Measurements from ENCODE around the gene TSPAN11. TPM values are rescaled to one million over a fixed set of nuclear protein-coding genes. Genes with fewer than 3 reads are reported as not detected.

TSPAN11 gene
- total RNA-seq, 1 donor from 2014 or later, result 1.9 TPM

DNA sequence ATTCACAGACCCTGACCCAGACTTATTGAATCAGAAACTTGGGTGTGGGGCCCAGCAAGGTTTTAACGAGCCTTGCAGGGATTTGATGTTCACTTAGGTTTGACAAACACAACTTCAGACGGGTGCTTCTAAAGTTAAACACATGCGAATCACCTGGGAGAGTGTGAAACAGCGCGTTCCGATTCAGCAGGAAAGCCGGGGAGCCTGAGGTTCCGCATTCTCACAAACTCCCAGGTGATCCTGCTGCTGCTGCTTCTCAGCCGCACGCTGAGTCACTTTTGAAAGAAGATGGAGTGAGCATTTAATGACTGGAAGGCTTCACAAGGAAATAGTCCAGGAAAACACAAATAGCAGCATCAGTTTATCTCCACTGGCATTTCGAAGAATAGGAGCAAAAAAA lies 102.9 kb downstream of the TSPAN11 start:
- DNase-seq (ENCODE audit: low spot score), result no peak
- intact Hi-C loops (cut with DNase I), result no loop called here

DNA sequence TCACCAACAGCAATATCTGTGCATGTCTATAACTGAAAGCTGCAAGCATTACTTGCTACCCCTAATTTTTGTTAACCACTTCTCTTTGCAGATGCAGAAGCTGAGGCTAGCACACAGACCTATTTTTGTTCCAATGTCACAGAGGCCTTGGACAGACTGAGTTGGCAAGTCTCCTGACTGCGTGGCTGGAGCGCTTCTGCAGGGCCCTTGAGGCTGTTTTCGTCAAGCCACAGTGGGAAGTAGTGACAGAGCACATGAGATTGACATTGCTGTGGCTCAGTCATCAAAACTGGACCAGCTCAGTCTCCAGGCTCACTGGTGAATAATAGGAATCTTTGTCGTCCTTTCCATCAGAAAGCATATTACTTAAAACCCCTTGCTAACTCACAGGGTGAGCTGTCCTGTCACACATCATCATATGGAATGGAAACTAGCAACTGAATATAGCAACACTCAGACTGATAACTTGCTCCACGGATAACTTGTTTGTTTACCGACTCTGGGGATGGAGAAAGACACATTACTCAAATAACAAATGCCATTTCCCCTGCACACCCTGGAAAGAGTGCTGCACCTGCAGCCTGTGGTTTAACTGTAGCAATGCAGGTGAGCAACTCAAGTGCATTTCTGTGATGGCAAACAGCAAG lies 103.5 kb downstream of the TSPAN11 start:
- intact Hi-C loops (cut with DNase I), result no loop called here
- no peak for DNase-seq (ENCODE audit: low spot score)

DNA sequence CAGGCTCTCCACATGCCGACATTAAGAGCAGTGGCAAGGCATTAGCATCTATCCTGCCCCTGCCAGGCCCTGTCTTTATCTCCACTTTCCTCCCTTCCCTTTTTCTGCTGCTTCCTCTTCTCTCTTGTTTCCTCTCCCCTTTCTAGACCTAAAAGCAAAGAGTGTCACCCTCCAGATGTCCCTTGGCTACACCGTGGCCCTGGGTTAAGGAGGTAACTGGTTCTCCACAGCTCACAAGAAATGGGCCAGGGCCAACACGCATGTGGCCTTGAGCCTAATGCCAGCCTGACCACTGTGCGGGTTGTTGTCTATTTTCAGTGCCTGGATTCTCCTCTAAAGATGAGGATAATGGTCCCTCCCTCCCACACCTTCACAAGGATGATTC lies 105.4 kb downstream of the TSPAN11 start:
- intact Hi-C loops (cut with DNase I), result no loop called here
- no peak for DNase-seq (ENCODE audit: low spot score)

DNA sequence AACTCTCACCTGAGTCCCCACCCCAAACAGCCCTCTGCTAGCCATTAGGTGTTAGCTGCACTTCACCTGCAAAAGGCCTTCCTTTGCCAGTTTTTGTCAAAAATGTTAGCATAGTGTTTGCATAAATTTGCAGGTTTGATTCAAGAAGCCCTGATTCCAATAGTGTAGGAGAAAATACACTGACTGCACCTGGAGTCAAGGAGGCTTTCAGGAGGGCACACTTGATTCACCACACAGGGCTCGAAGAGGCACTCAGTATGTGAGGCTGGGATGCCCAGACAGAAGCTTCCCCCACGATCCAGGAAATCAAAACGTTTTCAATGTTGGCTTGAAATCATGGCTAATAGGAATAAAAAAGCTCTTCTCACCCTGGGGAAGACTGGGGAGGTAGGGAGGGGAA lies 106.6 kb downstream of the TSPAN11 start:
- intact Hi-C loops (cut with DNase I), result no loop called here
- DNase-seq (ENCODE audit: low spot score), result no peak

DNA sequence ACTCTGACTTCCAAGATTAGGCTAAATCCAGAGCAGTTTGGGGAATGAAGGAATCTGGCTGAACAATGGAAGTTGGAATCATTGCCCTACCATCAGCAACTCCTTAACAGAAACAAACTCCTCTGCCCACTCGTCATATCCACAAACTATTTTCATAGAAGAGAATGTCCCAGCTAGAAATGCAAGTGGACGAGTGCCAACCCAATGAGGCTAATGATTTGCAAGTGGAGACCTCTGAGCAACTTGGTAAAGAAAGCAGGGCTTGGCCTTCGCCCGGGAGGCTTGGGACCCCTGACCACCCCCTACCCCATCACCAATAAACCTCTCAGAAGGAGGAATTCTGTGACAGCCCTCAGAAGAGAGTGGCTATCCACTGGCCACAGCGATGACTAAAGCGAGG lies 107.1 kb downstream of the TSPAN11 start:
- no peak for DNase-seq (ENCODE audit: low spot score)

DNA sequence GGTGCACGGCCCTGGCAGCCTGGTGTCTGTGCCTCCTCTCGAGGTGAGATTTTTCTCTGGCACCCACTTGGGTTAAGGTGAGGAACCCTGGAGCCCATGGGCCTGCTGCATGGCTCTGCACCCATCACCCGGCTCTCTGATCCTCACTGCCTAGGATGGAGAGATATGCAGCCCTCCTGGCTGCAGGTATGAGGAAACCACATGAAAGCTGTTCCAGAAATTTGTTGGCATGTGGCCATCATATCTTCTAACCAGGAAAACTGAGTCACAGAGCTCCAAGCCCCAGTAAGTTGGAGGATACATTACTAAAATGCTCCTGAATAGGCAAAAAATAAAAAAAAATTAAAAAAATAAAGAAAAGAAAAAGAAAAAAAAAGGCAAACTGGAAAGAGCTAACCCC lies 107.8 kb downstream of the TSPAN11 start:
- no peak for DNase-seq (ENCODE audit: low spot score)
- intact Hi-C loops (cut with DNase I), result no loop called here

More for the DNA sequence above, 107.1 kb downstream of the TSPAN11 start:
- intact Hi-C loops (cut with DNase I), result no loop called here

DNA sequence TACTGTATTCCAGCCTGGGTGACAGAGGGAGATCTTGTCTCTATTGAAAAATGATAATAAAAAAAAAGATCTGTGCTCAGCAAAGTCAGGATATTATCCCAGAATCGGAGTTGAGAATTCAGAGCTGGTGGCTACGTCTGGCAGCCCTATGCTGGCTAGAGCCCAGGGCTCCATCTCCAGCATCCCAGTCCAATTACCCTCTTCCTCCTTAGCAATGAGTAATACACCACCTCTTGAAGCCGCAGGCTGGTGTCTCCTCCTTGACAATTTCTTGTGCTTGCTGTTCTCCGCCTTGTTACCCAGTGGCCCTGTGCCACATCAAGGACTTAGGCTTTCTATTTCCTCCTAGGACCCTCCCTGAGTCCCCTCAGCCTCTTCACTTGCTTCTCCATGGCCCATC lies 108.7 kb downstream of the TSPAN11 start:
- intact Hi-C loops (cut with DNase I), result no loop called here

DNA sequence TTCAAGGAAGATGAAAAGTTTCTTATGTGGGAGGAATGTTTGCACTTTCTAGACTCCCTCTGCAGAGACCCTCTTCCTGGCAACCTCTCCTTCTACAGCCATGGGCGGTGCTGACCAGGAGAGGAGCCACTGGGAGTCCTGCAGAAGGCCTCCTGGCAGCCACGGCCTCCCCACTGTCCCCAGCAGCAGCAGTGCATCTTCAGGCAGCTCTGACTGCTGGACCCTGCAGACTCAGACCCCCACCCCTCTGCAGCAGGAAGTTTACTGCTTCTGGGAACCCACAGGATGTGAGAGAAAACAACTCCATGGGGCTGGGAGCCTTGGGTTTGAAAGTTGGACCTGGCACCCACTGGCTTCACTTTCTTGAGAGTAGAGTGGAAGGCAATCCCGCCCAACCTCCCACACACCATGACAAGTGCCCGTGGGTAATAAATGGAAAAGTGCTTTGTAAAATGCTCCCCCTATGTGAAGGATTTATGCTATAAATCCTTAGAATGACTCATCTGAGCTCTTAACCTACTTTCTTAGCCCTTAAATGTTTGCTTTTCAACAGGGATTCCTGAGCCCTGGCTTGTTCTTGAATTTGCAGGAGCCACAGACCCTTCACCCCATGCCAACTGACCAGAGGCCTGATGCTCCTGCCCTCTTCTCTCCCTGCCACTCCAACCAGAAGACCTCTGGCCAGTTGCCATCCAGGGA lies 109.6 kb downstream of the TSPAN11 start:
- intact Hi-C loops (cut with DNase I), result no loop called here
- no peak for DNase-seq (ENCODE audit: low spot score)

More for the DNA sequence above, 108.7 kb downstream of the TSPAN11 start:
- no peak for DNase-seq (ENCODE audit: low spot score)

DNA sequence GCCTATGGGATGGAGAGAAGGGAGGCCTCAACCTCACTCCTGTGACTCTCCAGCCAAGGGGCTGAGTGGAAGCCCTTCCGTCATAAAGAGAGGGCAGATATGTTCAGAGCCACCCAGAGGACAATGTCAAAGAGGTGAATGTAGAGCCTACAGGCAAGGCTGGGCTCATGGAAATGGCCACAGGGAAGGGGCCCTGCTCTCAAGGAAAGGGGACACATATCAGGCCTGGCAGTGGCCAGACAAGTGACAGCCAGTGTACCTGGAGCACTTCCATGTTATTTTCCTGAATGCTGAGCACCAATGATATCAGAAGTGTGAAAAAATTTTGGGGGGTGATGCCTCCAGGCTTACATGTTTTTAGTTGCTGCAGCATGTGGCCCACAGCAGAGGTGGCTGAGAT lies 110.5 kb downstream of the TSPAN11 start:
- intact Hi-C loops (cut with DNase I), result no loop called here
- no peak for DNase-seq (ENCODE audit: low spot score)

DNA sequence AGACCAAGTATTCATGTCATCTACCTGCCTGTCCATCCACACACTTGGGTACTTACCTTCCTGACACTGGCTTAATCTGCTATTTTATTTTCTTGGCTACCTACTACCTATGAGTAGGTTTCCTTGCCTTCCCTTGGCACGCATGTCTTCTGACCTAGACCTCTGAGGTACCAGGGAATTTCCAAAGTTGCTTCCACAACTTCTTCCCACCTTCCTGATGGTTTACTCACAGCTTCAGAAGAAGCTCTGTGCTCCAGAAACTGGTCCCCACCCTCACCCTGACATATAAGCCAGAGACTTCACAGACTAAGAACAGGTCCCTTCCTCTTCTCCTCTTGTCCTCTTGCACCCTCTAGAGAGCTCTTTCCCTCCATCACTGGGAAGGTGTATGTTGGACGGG lies 111.4 kb downstream of the TSPAN11 start:
- no peak for DNase-seq (ENCODE audit: low spot score)
- intact Hi-C loops (cut with DNase I), result no loop called here

DNA sequence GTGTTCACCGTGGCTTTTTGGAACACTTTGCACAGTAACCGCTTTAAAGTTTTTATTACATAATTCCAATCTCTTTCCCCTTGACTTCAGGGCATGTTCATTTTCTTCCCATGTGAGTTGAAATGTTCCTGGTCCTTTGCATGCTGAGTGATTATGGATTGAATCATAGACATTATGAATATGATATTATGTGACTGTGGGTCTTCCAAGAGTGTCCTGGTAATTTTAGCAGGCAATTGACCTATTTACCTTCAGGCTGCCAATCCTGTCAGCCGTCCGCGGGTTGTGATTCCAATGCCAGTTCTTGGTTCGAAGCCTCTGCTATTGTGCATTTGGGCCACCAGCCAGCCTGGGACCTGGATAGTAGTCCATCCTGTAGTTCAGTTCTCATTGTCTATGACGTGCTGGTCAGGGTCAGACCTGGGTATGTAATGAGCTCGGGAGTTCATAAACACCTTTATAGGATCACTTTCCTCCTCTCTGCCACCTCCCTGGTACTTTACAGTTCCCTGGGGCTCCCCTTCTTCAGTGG lies 114.6 kb downstream of the TSPAN11 start:
- intact Hi-C loops (cut with DNase I), result no loop called here
- no peak for DNase-seq (ENCODE audit: low spot score)

Other genes with a start within 250 kb of the TSPAN11 start
- gene IPO8, start 230.9 kb upstream of the TSPAN11 start, total RNA-seq, result 24.3 TPM
- gene CAPRIN2, start 171.8 kb upstream of the TSPAN11 start, total RNA-seq, result 29.0 TPM
- gene DDX11, start 147.1 kb downstream of the TSPAN11 start, total RNA-seq, result 3.4 TPM